HG02943 (cell line): ENCODE results near the gene PLCH2.

Experiments
- ATAC-seq: cut with Tn5 transposase; IDR thresholded peaks from one replicate; pipeline ENCODE4 v1.9.1; 2021; ENCODE audit warnings: mild to moderate bottlenecking, low read depth, moderate library complexity; ENCODE audit not compliant: unreplicated experiment

PLCH2 gene, protein sequence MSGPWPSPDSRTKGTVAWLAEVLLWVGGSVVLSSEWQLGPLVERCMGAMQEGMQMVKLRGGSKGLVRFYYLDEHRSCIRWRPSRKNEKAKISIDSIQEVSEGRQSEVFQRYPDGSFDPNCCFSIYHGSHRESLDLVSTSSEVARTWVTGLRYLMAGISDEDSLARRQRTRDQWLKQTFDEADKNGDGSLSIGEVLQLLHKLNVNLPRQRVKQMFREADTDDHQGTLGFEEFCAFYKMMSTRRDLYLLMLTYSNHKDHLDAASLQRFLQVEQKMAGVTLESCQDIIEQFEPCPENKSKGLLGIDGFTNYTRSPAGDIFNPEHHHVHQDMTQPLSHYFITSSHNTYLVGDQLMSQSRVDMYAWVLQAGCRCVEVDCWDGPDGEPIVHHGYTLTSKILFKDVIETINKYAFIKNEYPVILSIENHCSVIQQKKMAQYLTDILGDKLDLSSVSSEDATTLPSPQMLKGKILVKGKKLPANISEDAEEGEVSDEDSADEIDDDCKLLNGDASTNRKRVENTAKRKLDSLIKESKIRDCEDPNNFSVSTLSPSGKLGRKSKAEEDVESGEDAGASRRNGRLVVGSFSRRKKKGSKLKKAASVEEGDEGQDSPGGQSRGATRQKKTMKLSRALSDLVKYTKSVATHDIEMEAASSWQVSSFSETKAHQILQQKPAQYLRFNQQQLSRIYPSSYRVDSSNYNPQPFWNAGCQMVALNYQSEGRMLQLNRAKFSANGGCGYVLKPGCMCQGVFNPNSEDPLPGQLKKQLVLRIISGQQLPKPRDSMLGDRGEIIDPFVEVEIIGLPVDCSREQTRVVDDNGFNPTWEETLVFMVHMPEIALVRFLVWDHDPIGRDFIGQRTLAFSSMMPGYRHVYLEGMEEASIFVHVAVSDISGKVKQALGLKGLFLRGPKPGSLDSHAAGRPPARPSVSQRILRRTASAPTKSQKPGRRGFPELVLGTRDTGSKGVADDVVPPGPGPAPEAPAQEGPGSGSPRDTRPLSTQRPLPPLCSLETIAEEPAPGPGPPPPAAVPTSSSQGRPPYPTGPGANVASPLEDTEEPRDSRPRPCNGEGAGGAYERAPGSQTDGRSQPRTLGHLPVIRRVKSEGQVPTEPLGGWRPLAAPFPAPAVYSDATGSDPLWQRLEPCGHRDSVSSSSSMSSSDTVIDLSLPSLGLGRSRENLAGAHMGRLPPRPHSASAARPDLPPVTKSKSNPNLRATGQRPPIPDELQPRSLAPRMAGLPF (N-terminal part only)

DNA sequence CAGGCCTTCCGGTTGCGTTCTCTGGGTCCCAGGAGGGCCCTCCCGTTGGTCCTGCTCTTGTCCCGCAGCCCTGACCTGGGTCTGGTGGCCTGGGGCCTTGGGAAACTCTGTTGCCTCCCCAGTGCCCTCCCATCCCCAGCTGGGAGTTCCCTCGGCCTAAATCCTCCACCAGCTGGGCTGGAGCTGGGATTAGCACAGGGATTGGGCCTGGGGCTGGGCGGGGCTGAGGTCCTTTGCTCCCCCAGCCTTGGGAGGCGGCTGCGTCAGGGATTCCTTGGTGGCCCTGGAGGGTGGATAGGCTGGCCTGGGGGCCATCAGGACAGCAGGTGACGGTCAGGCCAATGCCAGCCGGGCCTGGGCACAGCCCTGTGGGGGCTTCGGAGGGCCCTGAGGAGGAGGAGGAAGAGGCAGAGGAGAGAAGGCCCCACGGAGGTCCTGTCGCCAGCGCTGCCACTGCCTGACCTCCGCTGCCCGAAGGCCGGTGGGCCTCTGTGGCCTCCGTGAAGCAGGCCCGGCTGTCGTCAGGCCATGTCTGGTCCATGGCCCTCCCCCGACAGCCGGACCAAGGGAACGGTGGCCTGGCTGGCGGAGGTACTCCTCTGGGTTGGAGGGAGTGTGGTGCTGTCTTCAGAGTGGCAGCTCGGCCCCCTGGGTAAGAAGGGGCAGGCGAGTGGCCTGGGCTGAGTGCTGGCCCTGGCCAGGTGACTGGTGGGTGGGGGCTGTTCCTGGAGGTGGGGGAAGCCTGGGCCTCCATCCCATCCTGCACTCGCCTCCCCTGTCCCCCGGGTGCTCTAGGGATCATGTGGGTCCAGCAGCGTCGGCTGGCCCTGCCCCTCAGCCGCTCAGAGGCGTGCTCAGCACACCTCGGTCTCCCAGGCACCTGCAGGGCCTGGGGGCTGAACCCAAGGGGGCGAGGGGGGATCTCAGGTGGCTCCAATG is at the start of gene PLCH2:
Gene PLCH2, plus strand, starts transcription at position 229 of the 939 bp plus-strand sequence. Its CDS starts 300 bp downstream, at position 529.
- ATAC-seq, result no peak

DNA sequence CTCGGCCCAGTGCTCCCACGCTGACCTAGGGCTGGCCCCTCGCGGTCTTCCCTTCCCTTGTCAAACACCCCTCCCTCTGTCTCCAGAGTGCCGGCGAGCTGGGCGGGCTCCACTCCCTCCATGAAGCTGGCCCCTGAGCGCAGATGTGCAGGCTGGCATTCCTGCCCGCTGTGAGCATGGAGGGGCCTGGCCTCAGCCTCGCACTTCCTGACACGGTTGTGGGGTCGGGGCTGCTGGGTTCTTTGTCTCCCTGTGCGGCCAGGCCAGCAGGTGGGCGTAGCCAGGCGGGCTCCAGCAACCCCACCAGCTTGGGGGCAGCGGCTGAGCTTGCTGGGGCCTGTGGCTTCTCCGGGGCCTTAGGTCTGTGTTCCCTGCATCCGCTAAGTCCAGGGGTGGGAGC is 49.5 kb upstream of the PLCH2 start:
- ATAC-seq, result no peak

DNA sequence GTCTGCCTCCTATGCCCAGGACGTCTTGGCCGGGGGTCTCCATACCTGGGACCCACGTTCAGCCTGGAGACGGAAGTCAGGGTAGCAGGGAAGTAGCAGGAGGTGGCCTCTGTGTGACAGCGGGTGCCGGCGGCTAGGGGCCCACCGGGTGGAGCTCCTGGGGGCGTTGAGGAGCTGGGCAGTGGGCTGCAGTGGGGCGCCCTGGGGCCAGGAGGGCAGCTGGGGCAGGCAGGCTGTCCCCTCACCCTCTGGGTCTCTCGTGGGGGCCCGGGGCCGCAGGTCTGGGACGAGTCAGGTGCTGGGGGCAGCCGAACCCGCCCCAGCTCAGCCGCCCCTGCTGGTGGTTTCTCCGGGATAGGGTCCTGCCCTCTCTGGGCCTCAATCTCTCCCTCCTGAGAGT is 49.0 kb upstream of the PLCH2 start:
- ATAC-seq, result no peak

DNA sequence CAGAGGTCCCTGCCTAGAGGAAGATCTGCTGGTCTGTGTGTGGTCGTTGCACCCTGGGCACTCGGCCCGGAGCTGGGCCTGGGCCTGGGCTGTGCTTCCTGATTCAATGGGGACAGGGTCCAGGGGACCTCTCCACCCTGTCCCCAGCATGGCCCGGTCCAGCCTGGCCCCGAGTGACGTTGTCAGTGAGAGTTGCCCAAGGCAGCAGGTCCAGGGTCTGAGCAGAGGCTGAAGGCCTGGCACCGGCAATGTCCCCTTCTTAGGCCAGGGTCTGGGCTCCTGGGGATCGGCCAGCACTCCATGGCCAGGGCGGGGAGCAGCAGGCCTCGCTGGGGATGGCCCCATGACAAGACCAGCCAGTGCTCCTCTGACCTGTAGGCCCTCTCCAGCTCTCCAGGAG is 48.1 kb upstream of the PLCH2 start:
- no peak for ATAC-seq

DNA sequence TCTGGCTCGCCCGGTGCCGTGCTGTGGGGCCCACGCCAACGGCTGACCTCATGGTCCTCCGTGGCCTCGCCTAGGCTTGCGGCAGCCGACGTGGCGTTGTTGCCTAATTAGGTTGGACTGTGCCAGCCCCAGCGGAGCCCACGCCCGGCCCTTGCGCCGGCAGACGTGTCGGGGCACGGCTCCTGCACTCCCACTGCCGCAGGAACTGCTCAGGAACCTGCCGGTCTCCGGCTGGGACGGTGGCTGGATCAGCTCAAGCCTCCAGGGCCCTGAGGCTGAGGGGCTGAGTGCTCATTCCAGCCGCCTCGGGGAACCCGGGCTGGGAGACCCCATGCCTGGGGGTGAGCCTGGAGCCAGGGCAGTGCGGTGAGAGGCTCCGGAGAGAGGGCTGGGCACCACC is 47.6 kb upstream of the PLCH2 start:
- ATAC-seq, result no peak

DNA sequence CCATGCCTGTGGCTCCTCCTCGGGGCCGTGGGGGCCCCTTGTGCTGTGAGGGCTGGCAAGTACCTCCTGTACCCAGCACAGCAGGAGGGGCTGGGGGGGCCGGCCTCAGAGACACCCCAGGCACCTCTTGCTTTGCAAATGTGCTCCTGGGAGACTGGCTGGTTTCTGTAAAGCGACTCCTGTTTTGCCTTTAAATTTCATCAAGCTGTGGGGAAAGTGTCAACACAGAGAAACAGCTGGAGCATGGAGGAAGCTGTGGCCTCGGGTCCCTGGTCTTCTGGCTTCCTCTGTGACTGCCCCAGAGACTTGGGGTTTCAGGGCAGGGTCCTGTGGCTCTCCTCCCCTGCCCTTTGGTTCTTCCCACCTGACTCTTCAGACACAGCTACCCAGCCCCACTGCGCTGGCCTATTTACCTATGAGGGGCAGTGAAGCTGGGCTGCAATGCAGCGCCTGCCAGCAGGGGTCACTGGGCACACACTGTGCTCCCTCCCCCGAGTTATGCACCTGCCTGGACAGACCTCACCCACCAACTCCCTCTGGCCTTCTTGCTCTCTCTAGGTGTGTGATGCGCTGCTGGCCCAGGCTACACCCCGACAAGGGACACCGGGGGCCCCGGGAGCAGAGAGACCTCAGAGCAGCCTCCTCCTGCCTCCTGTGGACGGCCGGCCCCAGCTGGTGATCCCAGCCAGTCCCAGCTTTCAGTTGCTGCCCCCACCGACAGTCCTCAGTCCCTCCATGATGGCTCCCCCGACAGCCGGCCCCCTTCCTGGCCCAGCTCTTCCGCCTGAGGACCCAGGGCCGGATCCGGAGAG is 46.1 kb upstream of the PLCH2 start:
- no peak for ATAC-seq

DNA sequence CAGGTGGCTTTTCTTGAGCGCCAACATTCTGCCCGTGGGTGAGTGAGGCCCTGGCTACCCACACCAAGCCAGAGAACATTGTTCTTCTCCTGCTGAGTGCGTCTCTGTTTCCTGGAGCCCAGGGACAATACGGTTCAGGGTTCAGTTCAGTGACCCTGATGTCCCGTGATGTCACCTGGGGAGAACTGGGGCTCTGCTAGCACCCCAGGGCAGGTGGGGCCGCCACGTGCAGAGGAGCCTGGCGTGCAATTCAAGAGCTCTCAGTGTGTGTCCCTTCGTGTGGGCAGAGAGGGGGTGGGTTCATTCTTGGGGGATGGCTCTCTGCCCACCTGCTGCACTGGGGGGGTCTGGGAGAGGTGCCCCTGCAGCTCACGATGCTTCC is 45.5 kb upstream of the PLCH2 start:
- no peak for ATAC-seq

DNA sequence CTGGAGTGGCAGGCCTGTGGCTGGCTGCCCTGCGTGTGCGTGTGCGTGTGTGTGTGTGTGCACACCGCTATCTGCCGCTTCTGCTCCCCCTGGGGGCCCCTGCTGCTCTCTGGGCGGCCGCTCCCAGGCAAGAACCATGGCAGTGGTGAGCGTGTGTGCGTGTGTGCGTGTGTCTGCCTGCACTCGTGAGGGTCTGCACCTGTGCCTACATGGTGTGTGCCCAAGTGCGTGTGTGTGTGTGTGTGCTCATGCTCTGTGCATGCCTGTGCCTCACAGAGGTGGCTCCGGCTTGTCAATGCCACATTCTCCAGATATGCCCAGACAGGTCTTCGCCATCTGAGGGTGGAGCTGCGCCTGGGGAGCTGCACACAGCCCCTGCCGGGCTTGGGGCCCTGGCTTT is 45.0 kb upstream of the PLCH2 start:
- ATAC-seq, result no peak

DNA sequence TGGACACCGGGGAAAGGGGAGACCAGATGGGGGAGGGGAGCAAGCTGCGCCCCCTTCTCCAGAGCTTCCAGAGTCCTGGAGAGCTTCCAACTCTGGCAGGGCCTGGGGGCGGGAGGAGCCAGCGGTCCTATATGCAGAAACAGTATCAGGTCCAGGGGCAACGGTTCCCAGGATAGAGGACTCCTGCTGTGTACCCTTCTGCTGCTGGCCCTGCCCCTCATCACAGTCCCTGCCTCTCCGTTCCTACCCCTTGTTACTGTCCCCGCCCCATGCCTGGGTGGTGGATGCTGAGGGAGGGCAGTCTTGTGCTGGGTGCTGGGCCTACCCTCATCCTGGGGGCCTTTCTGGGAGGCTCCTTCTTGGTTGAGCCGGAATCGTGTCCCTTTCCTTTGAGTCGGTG is 44.6 kb upstream of the PLCH2 start:
- no peak for ATAC-seq

DNA sequence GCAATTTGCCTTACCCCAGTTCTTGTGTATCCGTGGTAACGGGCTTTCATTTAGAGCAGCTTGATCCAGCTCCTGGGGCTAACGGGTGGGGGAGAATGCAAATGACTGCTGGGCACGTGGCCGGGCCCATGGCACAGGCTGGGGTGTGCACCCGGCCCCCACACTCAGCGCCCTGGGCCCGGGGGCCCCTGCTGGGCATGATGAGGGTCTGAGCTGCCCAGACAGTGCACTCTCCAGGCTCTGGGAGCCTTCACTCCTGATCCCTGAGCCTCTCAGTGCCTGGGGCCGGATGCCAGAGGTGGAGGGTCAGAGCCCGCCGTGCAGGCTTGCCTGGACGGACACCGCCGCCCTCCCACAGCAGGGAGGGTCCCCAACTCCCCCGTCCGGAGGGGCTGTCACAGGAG is 43.6 kb upstream of the PLCH2 start:
- ATAC-seq, result no peak

DNA sequence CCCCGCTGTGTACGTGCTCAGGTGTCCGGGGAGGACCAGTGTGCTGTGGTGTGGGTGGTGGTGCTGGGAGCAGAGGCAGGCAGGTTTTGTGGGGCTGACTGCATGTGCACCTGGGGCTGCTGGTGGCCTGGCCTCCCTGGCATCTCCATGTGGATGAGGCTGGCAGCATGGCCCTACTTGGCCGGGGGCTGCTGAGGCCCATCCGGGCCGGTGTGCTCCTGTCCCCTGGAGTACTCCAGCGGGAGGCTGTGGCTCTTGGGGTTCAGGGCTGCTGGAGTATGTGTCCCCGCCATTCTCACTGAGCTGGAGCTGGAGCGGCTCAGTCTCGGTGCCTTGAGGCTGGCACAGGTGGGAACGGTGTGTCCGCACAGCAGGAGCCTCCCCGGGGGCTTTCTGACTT is 42.9 kb upstream of the PLCH2 start:
- ATAC-seq, result no peak

DNA sequence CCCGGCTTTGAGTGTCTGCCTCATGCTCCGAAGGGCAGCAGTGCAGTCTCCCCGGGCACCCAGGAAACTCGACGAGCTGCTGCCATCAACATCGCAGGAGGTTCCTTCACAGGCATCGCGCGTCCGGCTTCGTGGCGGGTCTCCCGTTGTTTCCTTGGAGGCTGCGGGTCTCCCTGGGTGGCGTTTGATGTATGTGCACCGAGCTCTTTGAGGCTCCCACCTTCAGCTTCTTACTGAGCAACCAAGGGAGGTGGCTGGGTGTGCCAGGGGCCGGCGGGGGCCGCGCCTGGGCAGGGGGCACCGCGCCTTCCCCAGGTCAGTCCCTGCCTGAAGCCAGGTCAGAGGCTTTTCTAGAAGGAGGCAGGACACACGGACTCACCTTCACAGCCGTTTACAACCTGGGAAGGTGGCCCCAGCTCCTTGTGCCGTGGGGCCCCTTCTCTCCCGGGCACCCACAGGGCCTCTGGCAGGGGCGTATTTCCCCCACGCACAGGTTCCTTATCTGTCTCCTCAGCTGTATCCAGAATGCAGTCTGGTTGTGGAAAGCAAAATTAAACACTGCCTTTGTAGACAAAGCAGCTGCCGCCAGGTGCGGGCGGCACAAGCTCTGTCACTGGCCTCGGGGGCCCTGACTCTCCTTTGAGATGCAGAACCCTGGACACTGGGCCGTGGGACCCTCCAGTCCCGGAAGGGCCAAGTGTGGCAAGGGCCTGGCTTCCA is 42.0 kb upstream of the PLCH2 start:
- ATAC-seq, result no peak

DNA sequence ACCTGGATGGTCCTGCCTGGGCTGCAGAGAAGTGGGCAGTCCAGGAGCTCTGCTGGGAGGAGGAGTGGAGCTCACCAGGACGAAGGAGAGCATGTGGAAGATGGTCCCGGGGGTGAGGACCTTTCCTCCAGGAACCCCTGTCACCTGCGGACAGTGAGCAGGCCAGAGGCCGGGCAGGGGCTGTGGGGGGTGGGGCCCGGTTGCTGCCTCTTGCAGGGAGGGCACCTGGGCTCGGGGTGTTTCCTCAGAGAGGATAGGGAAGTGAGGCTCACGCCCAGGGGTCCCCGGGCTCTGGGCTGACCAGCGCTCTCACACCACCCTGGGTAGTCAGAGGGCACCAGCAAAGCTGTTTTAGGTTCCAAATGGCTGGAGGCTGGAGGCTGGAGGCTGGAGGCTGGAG is 41.0 kb upstream of the PLCH2 start:
- no peak for ATAC-seq

DNA sequence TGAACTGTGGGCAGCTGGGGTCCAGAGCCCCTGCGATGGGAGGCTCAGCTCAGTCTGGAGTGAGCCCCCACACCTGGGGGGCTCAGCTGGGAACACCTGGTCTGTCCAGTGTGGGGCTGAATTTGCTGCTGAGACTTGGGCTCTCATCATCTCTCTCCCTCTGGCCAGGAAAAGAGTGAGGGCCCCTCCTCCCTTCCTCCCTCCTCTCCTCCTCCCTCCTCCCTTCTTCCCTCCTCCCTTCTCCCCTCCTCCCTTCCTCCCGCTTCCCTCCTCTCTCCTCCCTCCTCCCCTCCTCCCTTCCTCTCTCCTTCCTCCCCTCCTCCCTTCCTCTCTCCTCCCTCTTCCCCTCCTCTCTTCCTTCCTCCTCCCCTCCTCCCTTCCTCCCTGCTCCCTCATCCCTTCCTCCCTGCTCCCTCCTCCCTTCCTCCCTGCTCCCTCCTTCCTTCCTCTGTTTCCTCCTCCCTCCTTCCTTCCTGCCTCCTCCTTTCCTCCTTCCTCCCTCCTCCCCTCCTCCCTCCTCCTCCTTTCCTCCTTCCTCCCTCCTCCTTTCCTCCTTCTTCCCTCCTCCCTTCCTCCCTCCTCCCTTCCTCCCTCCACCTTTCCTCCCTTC is 40.2 kb upstream of the PLCH2 start:
- ATAC-seq, result no peak

DNA sequence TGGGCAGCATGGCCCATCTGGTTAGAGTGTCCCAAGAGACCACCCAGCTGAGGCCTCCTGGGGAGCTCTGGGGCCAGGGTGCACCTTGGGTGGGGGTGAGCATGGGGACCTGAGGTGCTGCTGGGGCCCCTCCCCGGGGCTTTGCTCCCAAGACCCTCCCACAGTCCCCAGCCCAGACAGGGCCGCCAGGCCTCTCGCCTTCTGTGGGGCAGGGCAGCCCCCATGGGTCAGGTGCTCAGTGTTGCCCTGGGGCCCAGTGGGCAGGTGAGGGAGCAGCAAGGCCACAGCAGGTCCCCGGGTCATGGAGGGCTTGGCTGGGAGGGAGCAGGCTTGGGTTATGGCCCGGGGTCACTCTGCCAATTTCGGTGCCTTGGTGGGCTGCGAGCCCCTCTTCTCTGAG is 39.2 kb upstream of the PLCH2 start:
- no peak for ATAC-seq

DNA sequence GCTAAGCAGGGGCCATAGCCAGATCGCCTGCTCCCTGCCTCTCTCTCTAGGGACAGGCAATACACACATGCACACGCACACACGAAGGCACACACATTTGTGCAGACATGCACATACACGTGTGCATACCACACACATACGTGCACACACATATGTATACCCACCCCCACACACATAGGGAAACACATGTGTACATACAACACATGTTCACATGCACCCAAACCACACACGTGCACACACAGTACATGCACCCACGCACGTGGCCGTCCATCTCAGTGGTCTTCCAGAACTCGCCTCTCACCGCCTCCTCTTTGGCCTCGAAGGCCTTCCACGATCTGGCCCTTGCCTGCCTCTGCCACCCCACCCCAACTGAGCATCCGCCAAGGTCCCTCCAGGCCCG is 38.5 kb upstream of the PLCH2 start:
- ATAC-seq, result no peak

DNA sequence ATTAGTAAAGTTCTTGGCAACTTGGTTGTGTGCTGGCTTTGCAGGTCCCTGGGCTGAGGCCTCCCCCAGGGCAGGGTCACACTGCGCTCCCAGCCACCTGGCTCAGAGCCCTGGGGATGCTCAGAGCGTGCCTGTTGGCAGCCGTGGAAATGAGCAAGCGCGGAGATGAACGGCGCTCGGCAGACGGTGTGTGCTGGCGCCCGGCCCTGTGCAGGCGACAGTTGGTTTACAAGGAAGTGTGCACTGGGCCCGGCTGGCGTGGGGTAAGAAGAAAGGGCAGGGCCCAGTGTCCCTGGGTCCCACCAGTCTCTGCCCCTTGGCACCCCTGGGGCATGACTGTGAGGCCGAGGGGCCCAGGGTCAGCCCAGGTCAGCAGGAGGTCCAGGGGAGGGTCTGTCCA is 38.1 kb upstream of the PLCH2 start:
- no peak for ATAC-seq

DNA sequence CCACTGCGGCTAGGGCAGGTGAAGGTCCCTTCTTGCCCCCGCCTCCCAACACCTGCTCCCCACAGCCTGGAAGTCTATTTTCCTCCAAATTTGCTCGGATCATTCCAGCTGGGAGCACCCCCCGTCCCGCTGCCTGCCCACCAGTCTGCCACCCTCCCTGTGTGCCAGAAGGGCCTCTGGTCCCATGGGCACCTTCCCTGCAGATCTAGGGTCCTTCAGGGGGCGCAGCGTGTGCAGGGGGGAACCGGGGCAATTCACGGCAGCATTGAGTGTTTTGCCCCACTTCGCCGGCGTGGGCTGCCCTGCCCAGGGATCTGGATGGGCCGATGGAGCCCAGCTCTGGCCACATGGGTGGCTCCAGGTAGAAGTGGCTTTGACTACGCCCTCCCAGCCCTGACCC is 37.4 kb upstream of the PLCH2 start:
- ATAC-seq, result no peak
